Lung (tissue), 12 donors: Measurements from ENCODE around the gene TMEM59L. TPM values are rescaled to one million over a fixed set of nuclear protein-coding genes. Genes with fewer than 3 reads are reported as not detected.

Experiments used
- ATAC-seq: fragments of 200-7000 bp; cut with Tn5 transposase; one replicate; pipeline ENCODE4 v1.9.1; 2020; ENCODE audit warnings: moderate number of reproducible peaks; ENCODE audit not compliant: insufficient read depth, low FRiP score
- DNase-seq, 3 donors: peaks; one replicate each; pipeline ENCODE4 v3.0.0-alpha.2; 2013 to 2017
- H3K27ac ChIP-seq, 2 donors: one replicate each; pipeline ENCODE4 v1.5.1; 2013; ENCODE audit warnings: mild to moderate bottlenecking in 2 of 2, moderate library complexity in 2 of 2, control low read depth in 1 of 2, inconsistent platforms in 1 of 2, low read depth in 1 of 2, low read length in 1 of 2
- H3K27me3 ChIP-seq, 3 donors: one replicate each; pipeline ENCODE4 v1.5.1; 2013; ENCODE audit warnings: low read length in 2 of 3; ENCODE audit not compliant: control insufficient read depth in 3 of 3, insufficient read depth in 3 of 3
- H3K36me3 ChIP-seq, 4 donors: one replicate each; pipeline ENCODE4 v1.5.1; 2013; ENCODE audit warnings: low read length in 4 of 4, mild to moderate bottlenecking in 1 of 4, moderate library complexity in 1 of 4; ENCODE audit not compliant: control insufficient read depth in 4 of 4, insufficient read depth in 4 of 4
- H3K4me1 ChIP-seq, 5 donors: one replicate each; pipeline ENCODE4 v1.5.1; 2013; ENCODE audit warnings: low read length in 5 of 5, mild to moderate bottlenecking in 2 of 5, moderate library complexity in 1 of 5; ENCODE audit not compliant: control insufficient read depth in 5 of 5, insufficient read depth in 5 of 5
- H3K4me3 ChIP-seq: one replicate; pipeline ENCODE4 v1.5.1; 2013; ENCODE audit warnings: mild to moderate bottlenecking, control low read depth, moderate library complexity
- H3K9ac ChIP-seq, 2 donors: one replicate each; pipeline ENCODE4 v1.5.1; 2013; ENCODE audit warnings: low read length in 2 of 2, control low read depth in 1 of 2; ENCODE audit not compliant: insufficient read depth in 1 of 2
- H3K9me3 ChIP-seq, 4 donors: one replicate each; pipeline ENCODE4 v1.5.1; 2013; ENCODE audit warnings: low read length in 3 of 4, mild to moderate bottlenecking in 1 of 4, moderate library complexity in 1 of 4; ENCODE audit not compliant: control insufficient read depth in 4 of 4, insufficient read depth in 3 of 4
- CTCF ChIP-seq: IDR thresholded peaks from 2 replicates; pipeline ENCODE4 v1.5.1; 2012; ENCODE audit warnings: mild to moderate bottlenecking; ENCODE audit errors: control extremely low read depth, extremely low read depth
- WGBS, 2 donors: extraction: QIAGEN DNeasy Blood & Tissue Kit; methylation state at CpG; one replicate each; pipeline ENCODE4 v1.1.7; 2013; 5-methylcytosine and 5-hydroxymethylcytosine counted together
- polyA plus RNA-seq, 2 donors: library from polyadenylated mRNA; stranded (reverse); fragments of 200-250 nt; gene quantifications; one replicate each; pipeline ENCODE4 v1.2.1, GENCODE V29; 2013
- total RNA-seq, 2 donors: library from RNA; depleted of rRNA in 1 of 2; stranded (reverse); fragments of >200 nt in 1 of 2; gene quantifications; one replicate each; pipeline ENCODE4 v1.2.1, GENCODE V29; 2014 to 2021
- donor health status: control.
- donor health status: control.
- donor health status: Bipolar disorder and iron deficiency.
- donor health status: healthy.
- donor health status: DM: yes; HTN: yes; CAD: no.

Gene TMEM59L
- total and polyA plus RNA-seq, 4 donors, result 0.49 to 2.8 (median 1.4) TPM

- Histone ChIP-seq H3K27me3 (no peaks in the 10 kb centered on the region), H3K4me1 (peaks cover 7 to 9% (median 9%) of the 10 kb centered on the region in 5 donors), H3K36me3 (peaks cover 5 to 35% (median 16%) of the 10 kb centered on the region in 4 donors), H3K9ac (no peak overlapping the region), H3K4me3 (no peak overlapping the region), H3K9me3 (no peaks in the 10 kb centered on the region), H3K27ac (no peak overlapping the region)
- WGBS, 2 donors, result 89 to 93% methylated on average over 21 of the region's 21 CpGs
- no peak for TF ChIP-seq CTCF
- DNase-seq (no peak), ATAC-seq (no peak)
Measured at GRCh38 chr19:18577365-18577914, 35.2 kb upstream of the TMEM59L start.

GRCh38 chr19:18580311-18580710, 32.4 kb upstream of the TMEM59L start:
- H3K36me3 ChIP-seq, result peaks cover 2 to 15% (median 6%) of the 10 kb centered on the region in 4 donors
- H3K4me3 ChIP-seq, result no peak overlapping the region
- no peak for TF ChIP-seq CTCF
- no peak for ATAC-seq
- whole genome bisulfite sequencing, 2 donors, result 74 to 76% methylated on average over 7 of the region's 7 CpGs
- no peaks in the 10 kb centered on the region for H3K27me3 ChIP-seq
- H3K4me1 ChIP-seq, result no peaks in the 10 kb centered on the region
- H3K9ac ChIP-seq, result no peak overlapping the region
- DNase-seq, result no peak
- H3K27ac ChIP-seq, result no peak overlapping the region
- H3K9me3 ChIP-seq, result no peaks in the 10 kb centered on the region

- no peak for DNase-seq
- 47 to 54% methylated on average over 2 of the region's 2 CpGs for WGBS, 2 donors
- no peak for TF ChIP-seq CTCF
- Histone ChIP-seq H3K9ac (no peak overlapping the region), H3K27me3 (no peaks in the 10 kb centered on the region), H3K27ac (no peak overlapping the region), H3K4me3 (no peak overlapping the region), H3K4me1 (peaks cover 0 to 18% (median 6%) of the 10 kb centered on the region in 5 donors), H3K9me3 (no peaks in the 10 kb centered on the region), H3K36me3 (peaks cover 0 to 5% (median 5%) of the 10 kb centered on the region in 4 donors)
- ATAC-seq, result no peak
Measured at GRCh38 chr19:18586306-18586705, 26.4 kb upstream of the TMEM59L start.

GRCh38 chr19:18587561-18587960, 25.1 kb upstream of the TMEM59L start:
- no peak for ATAC-seq
- Histone ChIP-seq H3K27ac (peak overlapping the region in 1 of 2 donors; percentile 88), H3K27me3 (no peaks in the 10 kb centered on the region), H3K36me3 (peaks cover 0 to 7% (median 5%) of the 10 kb centered on the region in 4 donors), H3K9ac (no peak overlapping the region), H3K4me1 (peaks cover 0 to 18% (median 6%) of the 10 kb centered on the region in 5 donors), H3K4me3 (no peak overlapping the region), H3K9me3 (no peaks in the 10 kb centered on the region)
- 91 to 92% methylated on average over 12 of the region's 12 CpGs for WGBS, 2 donors
- DNase-seq, result peak in 1 of 3 donors; percentile 12
- TF ChIP-seq CTCF, result no peak
